Measurements from ENCODE around the gene NDUFS7.

DNA sequence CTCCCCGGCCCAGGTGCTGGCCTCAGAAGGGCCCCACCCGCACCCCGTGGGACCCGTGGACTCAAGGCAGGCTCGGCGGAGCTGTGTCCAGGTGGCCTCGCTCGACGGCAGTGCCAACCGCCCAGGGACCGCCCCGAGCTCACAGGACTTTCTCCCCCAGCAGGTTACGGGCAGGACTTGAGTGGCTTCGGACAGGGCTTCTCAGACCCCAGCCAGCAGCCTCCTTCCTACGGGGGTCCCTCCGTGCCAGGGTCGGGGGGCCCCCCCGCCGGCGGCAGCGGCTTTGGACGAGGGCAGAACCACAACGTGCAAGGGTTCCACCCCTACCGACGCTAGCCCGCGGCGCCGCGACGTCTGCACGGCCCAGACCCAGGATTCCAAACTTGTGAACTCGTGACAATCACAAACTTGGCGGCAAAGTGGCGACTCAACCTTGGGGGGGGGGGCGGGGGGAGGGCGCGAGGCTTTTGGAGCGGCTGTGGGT, 50.9 kb downstream of the NDUFS7 start:
- TF ChIP-seq POLR2A (IDR thresholded peaks at IDR 0.05): no peak
- TF ChIP-seq, protein P1, sequence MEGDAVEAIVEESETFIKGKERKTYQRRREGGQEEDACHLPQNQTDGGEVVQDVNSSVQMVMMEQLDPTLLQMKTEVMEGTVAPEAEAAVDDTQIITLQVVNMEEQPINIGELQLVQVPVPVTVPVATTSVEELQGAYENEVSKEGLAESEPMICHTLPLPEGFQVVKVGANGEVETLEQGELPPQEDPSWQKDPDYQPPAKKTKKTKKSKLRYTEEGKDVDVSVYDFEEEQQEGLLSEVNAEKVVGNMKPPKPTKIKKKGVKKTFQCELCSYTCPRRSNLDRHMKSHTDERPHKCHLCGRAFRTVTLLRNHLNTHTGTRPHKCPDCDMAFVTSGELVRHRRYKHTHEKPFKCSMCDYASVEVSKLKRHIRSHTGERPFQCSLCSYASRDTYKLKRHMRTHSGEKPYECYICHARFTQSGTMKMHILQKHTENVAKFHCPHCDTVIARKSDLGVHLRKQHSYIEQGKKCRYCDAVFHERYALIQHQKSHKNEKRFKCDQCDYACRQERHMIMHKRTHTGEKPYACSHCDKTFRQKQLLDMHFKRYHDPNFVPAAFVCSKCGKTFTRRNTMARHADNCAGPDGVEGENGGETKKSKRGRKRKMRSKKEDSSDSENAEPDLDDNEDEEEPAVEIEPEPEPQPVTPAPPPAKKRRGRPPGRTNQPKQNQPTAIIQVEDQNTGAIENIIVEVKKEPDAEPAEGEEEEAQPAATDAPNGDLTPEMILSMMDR (IDR thresholded peaks at IDR 0.05): no peak

All from esophagus squamous epithelium (tissue), 4 donors.